H1 (cell line): ENCODE results near the gene PDC. TPM values are rescaled to one million over a fixed set of nuclear protein-coding genes. Genes with fewer than 3 reads are reported as not detected.

Source experiments
- CTCF ChIA-PET: fragments of 300-600 bp; sonication (Branson Sonifier 250); formaldehyde crosslinking; loops from one replicate; lab custom pipeline; 2021; ENCODE audit not compliant: partially characterized antibody; lab: Charles Lee
- POLR2A ChIA-PET: fragments of 300-600 bp; sonication (Branson Sonifier 250); formaldehyde crosslinking; loops from one replicate; lab custom pipeline; 2021; ENCODE audit warnings: inconsistent platforms; ENCODE audit not compliant: partially characterized antibody; lab: Charles Lee
- DNase-seq, 2 experiments: peaks; one replicate each; pipeline versions ENCODE4 v3.0.0 to v3.0.0-alpha.2; 2010 to 2022; ENCODE audit warnings: low spot score in 2 of 2, low read depth in 1 of 2, mixed read lengths in 1 of 2
- FAIRE-seq: peaks from 2 replicates; lab custom pipeline; 2011; peaks lifted over from hg19 to GRCh38; lab: Jason Lieb, UNC
- H2AFZ ChIP-seq: 2 replicates; pipeline ENCODE4 v1.8.1; 2012; ENCODE audit warnings: low read length, inconsistent platforms
- H2AK5ac ChIP-seq: 2 replicates; pipeline ENCODE4 v1.6.1; 2013; ENCODE audit warnings: low read depth, low read length
- H2BK120ac ChIP-seq: replicated peaks from 2 replicates; pipeline ENCODE3; 2013; ENCODE audit warnings: low read depth, low read length, inconsistent platforms
- H2BK12ac ChIP-seq: 2 replicates; pipeline ENCODE4 v1.6.1; 2013; ENCODE audit warnings: low read depth, low read length
- H2BK15ac ChIP-seq: 2 replicates; pipeline ENCODE4 v1.6.1; 2013; ENCODE audit warnings: low read length
- H2BK20ac ChIP-seq: 2 replicates; pipeline ENCODE4 v1.6.1; 2013; ENCODE audit warnings: low read length
- H2BK5ac ChIP-seq: 2 replicates; pipeline ENCODE4 v1.6.1; 2013; ENCODE audit warnings: low read depth, low read length
- H3K14ac ChIP-seq: 2 replicates; pipeline ENCODE4 v1.6.1; 2013; ENCODE audit warnings: inconsistent platforms; ENCODE audit not compliant: insufficient read length
- H3K18ac ChIP-seq: 2 replicates; pipeline ENCODE4 v1.6.1; 2013; ENCODE audit warnings: low read length; ENCODE audit errors: extremely low read depth
- H3K23ac ChIP-seq: 2 replicates; pipeline ENCODE4 v1.6.1; 2013; ENCODE audit warnings: inconsistent platforms; ENCODE audit not compliant: insufficient read length
- H3K23me2 ChIP-seq: 2 replicates; pipeline ENCODE4 v1.6.1; 2013; ENCODE audit warnings: low read depth, low read length
- H3K27ac ChIP-seq: 2 replicates; pipeline ENCODE4 v1.6.1; 2011; ENCODE audit warnings: low read depth, low read length, inconsistent platforms
- H3K27me3 ChIP-seq, 4 experiments: replicated peaks in 1 of 4; 1 replicate in 1 of 4; 2 replicates in 3 of 4; pipeline versions ENCODE4 v1.6.1 to v1.8.1; 2011 to 2013; ENCODE audit warnings: low read length in 3 of 4, mild to moderate bottlenecking in 3 of 4, inconsistent platforms in 2 of 4, mixed read lengths in 2 of 4, moderate library complexity in 1 of 4; ENCODE audit not compliant: control insufficient read depth in 3 of 4, insufficient read depth in 3 of 4; ENCODE audit errors: extremely low read depth in 1 of 4
- H3K36me3 ChIP-seq, 4 experiments: 2 replicates each; pipeline versions ENCODE4 v1.6.1 to v1.8.1; 2011 to 2013; ENCODE audit warnings: mild to moderate bottlenecking in 4 of 4, low read length in 3 of 4, moderate library complexity in 2 of 4, control low read depth in 1 of 4, inconsistent platforms in 1 of 4; ENCODE audit not compliant: insufficient read depth in 4 of 4, control insufficient read depth in 2 of 4
- H3K4ac ChIP-seq: replicated peaks from 2 replicates; pipeline ENCODE3; 2013; ENCODE audit warnings: low read length, low read depth, mixed read lengths, inconsistent platforms; ENCODE audit not compliant: insufficient read length
- H3K4me1 ChIP-seq, 4 experiments: replicated peaks in 1 of 4; 1 replicate in 1 of 4; 2 replicates in 3 of 4; pipeline versions ENCODE4 v1.6.1 to v1.8.1; 2011 to 2013; ENCODE audit warnings: low read length in 3 of 4, inconsistent platforms in 2 of 4, mixed read lengths in 1 of 4; ENCODE audit not compliant: insufficient read depth in 4 of 4, control insufficient read depth in 3 of 4
- H3K4me2 ChIP-seq, 2 experiments: 2 replicates each; pipeline versions ENCODE4 v1.6.1 to v1.8.1; 2011 to 2013; ENCODE audit warnings: low read depth in 2 of 2, low read length in 2 of 2, control low read depth in 1 of 2, inconsistent platforms in 1 of 2, mild to moderate bottlenecking in 1 of 2; ENCODE audit not compliant: insufficient read depth in 1 of 2
- H3K4me3 ChIP-seq, 4 experiments: fragments of 200-600, 300-600 bp in 1 of 4; sonication (generic), shearing (Covaris generic), sonication (Bioruptor Twin) in 1 of 4; 2 replicates each; pipeline versions ENCODE4 v1.5.1 to v1.8.1; 2011 to 2016; ENCODE audit warnings: low read length in 4 of 4, low read depth in 3 of 4, control low read depth in 2 of 4, inconsistent platforms in 2 of 4, mild to moderate bottlenecking in 2 of 4, mixed read lengths in 1 of 4, moderate library complexity in 1 of 4; ENCODE audit not compliant: insufficient read depth in 2 of 4; ENCODE audit errors: extremely low read depth in 1 of 4
- H3K56ac ChIP-seq: replicated peaks from 2 replicates; pipeline ENCODE3; 2013; ENCODE audit warnings: low read depth, mild to moderate bottlenecking, mixed read lengths, low read length, inconsistent platforms; ENCODE audit not compliant: insufficient read length
- H3K79me1 ChIP-seq: 2 replicates; pipeline ENCODE4 v1.6.1; 2013; ENCODE audit warnings: low read depth, low read length, control low read depth
- H3K79me2 ChIP-seq, 2 experiments: 2 replicates each; pipeline versions ENCODE4 v1.6.1 to v1.8.1; 2012 to 2013; ENCODE audit warnings: low read length in 2 of 2, mild to moderate bottlenecking in 2 of 2, inconsistent platforms in 1 of 2; ENCODE audit not compliant: insufficient read depth in 2 of 2, control insufficient read depth in 1 of 2
- H3K9ac ChIP-seq, 4 experiments: replicated peaks in 1 of 4; 1 replicate in 1 of 4; 2 replicates in 3 of 4; pipeline versions ENCODE4 v1.6.1 to v1.8.1; 2011 to 2013; ENCODE audit warnings: low read depth in 3 of 4, low read length in 3 of 4, control low read depth in 2 of 4, mild to moderate bottlenecking in 2 of 4, moderate library complexity in 2 of 4, inconsistent platforms in 1 of 4; ENCODE audit errors: extremely low read depth in 1 of 4
- H3K9me3 ChIP-seq, 2 experiments: 2 replicates each; pipeline versions ENCODE4 v1.6.1 to v1.8.1; 2012 to 2013; ENCODE audit warnings: mild to moderate bottlenecking in 2 of 2, moderate library complexity in 2 of 2, control low read depth in 1 of 2, inconsistent platforms in 1 of 2, low read depth in 1 of 2, low read length in 1 of 2, mixed read lengths in 1 of 2; ENCODE audit not compliant: insufficient read depth in 2 of 2
- H4K20me1 ChIP-seq, 2 experiments: replicated peaks in 1 of 2; 2 replicates each; pipeline versions ENCODE3 to v1.8.1; 2011 to 2013; ENCODE audit warnings: inconsistent platforms in 2 of 2, low read length in 2 of 2, mild to moderate bottlenecking in 1 of 2; ENCODE audit not compliant: insufficient read depth in 2 of 2, control insufficient read depth in 1 of 2
- H4K5ac ChIP-seq: 2 replicates; pipeline ENCODE4 v1.6.1; 2013; ENCODE audit warnings: low read length, low read depth, mixed read lengths, inconsistent platforms; ENCODE audit not compliant: insufficient read length
- H4K8ac ChIP-seq: 2 replicates; pipeline ENCODE4 v1.8.0; 2013; ENCODE audit warnings: mild to moderate bottlenecking, moderate library complexity, low read length, inconsistent platforms; ENCODE audit not compliant: insufficient read depth; ENCODE audit errors: extremely low read depth
- H4K91ac ChIP-seq: replicated peaks from 2 replicates; pipeline ENCODE3; 2013; ENCODE audit warnings: low read length, mixed read lengths, inconsistent platforms; ENCODE audit not compliant: insufficient read length
- ASH2L ChIP-seq: fragments of 200-600, 300-600 bp; sonication (generic); IDR thresholded peaks from one replicate; pipeline ENCODE4 v1.7.1; 2017; ENCODE audit warnings: low read length
- CHD1 ChIP-seq: IDR thresholded peaks from 2 replicates; pipeline ENCODE4 v1.6.1; 2012; ENCODE audit warnings: low read depth, low read length, improper control_type of control experiment
- GTF2F1 ChIP-seq: IDR thresholded peaks from 2 replicates; pipeline ENCODE4 v1.6.1; 2012; ENCODE audit warnings: low read depth, low read length, improper control_type of control experiment, borderline replicate concordance
- JUN ChIP-seq: IDR thresholded peaks from 2 replicates; pipeline ENCODE4 v1.6.1; 2011; ENCODE audit warnings: low read depth, mild to moderate bottlenecking, improper control_type of control experiment, low read length
- JUND ChIP-seq: IDR thresholded peaks from 2 replicates; pipeline ENCODE4 v1.6.1; 2011; ENCODE audit warnings: mild to moderate bottlenecking, improper control_type of control experiment, low read length
- KDM1A ChIP-seq: fragments of 200-600, 300-600 bp; sonication (generic); IDR thresholded peaks from 2 replicates; pipeline ENCODE4 v1.7.1; 2016; ENCODE audit warnings: mild to moderate bottlenecking, low read length, borderline replicate concordance
- RBBP5 ChIP-seq: IDR thresholded peaks from 2 replicates; pipeline ENCODE4 v1.7.1; 2012; ENCODE audit warnings: low read depth, mild to moderate bottlenecking, inconsistent platforms, low read length, moderate library complexity, borderline replicate concordance
- SIN3A ChIP-seq, 2 experiments: IDR thresholded peaks in 1 of 2; conservative IDR thresholded peaks in 1 of 2; 2 replicates each; pipeline ENCODE4 v1.6.1; 2011 to 2012; ENCODE audit warnings: low read length in 2 of 2, improper control_type of control experiment in 1 of 2, low read depth in 1 of 2, mild to moderate bottlenecking in 1 of 2
- TCF12 ChIP-seq: IDR thresholded peaks from 2 replicates; pipeline ENCODE4 v1.6.1; 2011; ENCODE audit warnings: low read depth, mild to moderate bottlenecking, low read length
- TEAD4 ChIP-seq: IDR thresholded peaks from 2 replicates; pipeline ENCODE4 v1.6.1; 2012; ENCODE audit warnings: low read depth, low read length, inconsistent platforms, mixed read lengths
- WGBS, 2 experiments: shearing (Covaris generic) in 1 of 2; methylation state at CpG; one replicate each; pipeline versions ENCODE4 v1.1.6 to v1.1.7; 2013 to 2015; ENCODE audit warnings: low lambda C conversion rate in 2 of 2, mixed read lengths in 2 of 2, inconsistent platforms in 1 of 2, low coverage in 1 of 2, missing lambda C conversion rate in 1 of 2; ENCODE audit not compliant: insufficient replicate concordance in 2 of 2, insufficient coverage in 1 of 2, insufficient read length in 1 of 2; ENCODE audit errors: extremely low coverage in 1 of 2, missing lambda C conversion rate in 1 of 2; 5-methylcytosine and 5-hydroxymethylcytosine counted together
- polyA plus RNA-seq, 7 experiments: library from polyadenylated mRNA; depleted of rRNA in 3 of 7; stranded (reverse) in 5 of 7; unstranded in 2 of 7; fragments of >200 nt in 5 of 7; fragments of 200-250 nt in 2 of 7; gene quantifications; 1 replicate in 5 of 7; 2 replicates in 1 of 7; 4 replicates in 1 of 7; pipeline versions ENCODE4 v1.2.1 to v1.2.3, GENCODE V29; 2011 to 2013; ENCODE audit warnings: missing spikeins in 2 of 7, mixed read lengths in 2 of 7
- total RNA-seq: library from RNA; stranded (reverse); fragmentation: NEBNext Ultra II Directional; extraction: Animal tissue kit (Norgen Biotek cat#: 25700); gene quantifications from 2 replicates; pipeline ENCODE4 v1.2.1, GENCODE V29; 2021

Gene PDC
- total and polyA plus RNA-seq, 2 of the 8 experiments (the other 6 are each of a cell fraction or from before 2014, with no cell fraction given): not detected

- no peaks in the 10 kb centered on the region for H4K20me1 ChIP-seq
- CTCF ChIA-PET: interaction anchor here (1.4 kb wide), 1 partner anchor 11 kb away, joined by 4 read pairs; no protein-coding TSS in a partner anchor
- no peak overlapping the region for H2BK12ac ChIP-seq
- no peak overlapping the region for H2BK5ac ChIP-seq
- H3K4me3 ChIP-seq: no peak overlapping the region
- no peak overlapping the region for H2AFZ ChIP-seq
- H3K56ac ChIP-seq: no peak overlapping the region
- WGBS, 2 experiments: 84% methylated on average over 3 of the region's 3 CpGs; no CpG with 5 or more reads in 1 of the 2 experiments
- H2BK120ac ChIP-seq: no peak overlapping the region
- no peaks in the 10 kb centered on the region for H3K79me2 ChIP-seq
- H3K27ac ChIP-seq: no peak overlapping the region
- H3K4me2 ChIP-seq: no peak overlapping the region
- DNase-seq (no peak), FAIRE-seq (no peak)
- H4K91ac ChIP-seq: no peak overlapping the region
- TF ChIP-seq JUND (no peak), TEAD4 (no peak), ASH2L (no peak), TCF12 (no peak), GTF2F1 (no peak), SIN3A (conservative IDR thresholded peaks at IDR 0.05 in 1 of 2, IDR thresholded peaks at IDR 0.05 in 1 of 2; ENCODE audit: low read depth in 1 of 2, low read length in 2 of 2) (no peak), JUN (no peak), RBBP5 (no peak), CHD1 (no peak), KDM1A (no peak)
- no peaks in the 10 kb centered on the region for H3K9me3 ChIP-seq
- H3K23me2 ChIP-seq: no peaks in the 10 kb centered on the region
- no peak overlapping the region for H3K9ac ChIP-seq
- H2BK15ac ChIP-seq: no peak overlapping the region
- H3K14ac ChIP-seq: no peak overlapping the region
- H3K23ac ChIP-seq: no peak overlapping the region
- no peaks in the 10 kb centered on the region for H3K79me1 ChIP-seq
- no peaks in the 10 kb centered on the region for H3K4me1 ChIP-seq
- no peak overlapping the region for H3K18ac ChIP-seq
- POLR2A ChIA-PET: no interaction called here
- no peaks in the 10 kb centered on the region for H3K27me3 ChIP-seq
- H4K5ac ChIP-seq: no peak overlapping the region
- H4K8ac ChIP-seq: no peak overlapping the region
- no peaks in the 10 kb centered on the region for H3K36me3 ChIP-seq
- no peak overlapping the region for H2BK20ac ChIP-seq
- no peak overlapping the region for H2AK5ac ChIP-seq
- no peak overlapping the region for H3K4ac ChIP-seq
These were observed 5.9 kb downstream of the PDC start for GRCh38 chr1:186454981-186455380.
